ENCODE measurements around the gene PTRH1.

DNA sequence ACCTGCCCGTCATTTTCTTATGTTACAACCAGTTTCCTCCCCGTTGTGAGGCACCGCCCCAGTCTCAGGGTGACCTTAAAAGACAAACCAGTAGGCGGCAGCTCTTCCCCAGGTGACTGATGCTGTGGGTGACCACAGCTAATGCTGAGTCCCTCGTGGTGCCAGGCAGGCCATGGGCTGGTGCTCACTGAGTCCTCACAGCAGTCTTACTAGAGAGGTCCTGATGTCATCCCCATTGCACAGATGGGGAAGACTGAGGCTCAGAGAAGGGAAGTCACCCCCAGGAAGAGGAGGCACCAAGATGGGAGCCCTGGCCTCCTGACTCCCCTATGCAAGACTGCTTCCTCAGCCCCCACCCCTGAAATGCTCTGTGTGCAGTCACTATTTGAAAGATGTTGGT, 7.7 kb downstream of the PTRH1 start:
- TF ChIP-seq CTCF (conservative IDR thresholded peaks at IDR 0.05) (no peak), EZH2 (IDR thresholded peaks at IDR 0.05; ENCODE audit: low read depth) (no peak)
